Mesendoderm (in vitro differentiated cells): Measurements from ENCODE around the gene SEMA5B.

ENCODE experiments used
- DNase-seq: peaks from one replicate; pipeline ENCODE4 v3.0.0; 2013
- H2AK5ac ChIP-seq: 2 replicates; pipeline ENCODE4 v1.6.1; 2013; ENCODE audit warnings: low read length, inconsistent platforms
- H2BK120ac ChIP-seq: 2 replicates; pipeline ENCODE4 v1.6.1; 2013; ENCODE audit warnings: low read depth, mild to moderate bottlenecking, low read length, moderate library complexity, mixed read lengths
- H2BK15ac ChIP-seq: replicated peaks from 2 replicates; pipeline ENCODE4 v1.6.1; 2013; ENCODE audit warnings: low read depth, mild to moderate bottlenecking, moderate library complexity
- H2BK5ac ChIP-seq: 2 replicates; pipeline ENCODE4 v1.6.1; 2013; ENCODE audit warnings: low read length, inconsistent platforms
- H3K18ac ChIP-seq: 2 replicates; pipeline ENCODE4 v1.6.1; 2013; ENCODE audit warnings: mild to moderate bottlenecking, low read length, mixed read lengths
- H3K23ac ChIP-seq: one replicate; pipeline ENCODE4 v1.6.1; 2013; ENCODE audit warnings: low read length
- H3K27ac ChIP-seq: 2 replicates; pipeline ENCODE4 v1.5.1; 2013; ENCODE audit warnings: low read depth, mild to moderate bottlenecking, inconsistent platforms, low read length, moderate library complexity
- H3K27me3 ChIP-seq: 2 replicates; pipeline ENCODE4 v1.6.1; 2013; ENCODE audit warnings: low read length, control low read depth, mild to moderate bottlenecking, inconsistent platforms; ENCODE audit not compliant: insufficient read depth, poor library complexity
- H3K36me3 ChIP-seq: 2 replicates; pipeline ENCODE4 v1.6.1; 2013; ENCODE audit warnings: low read length, inconsistent platforms; ENCODE audit not compliant: control insufficient read depth, insufficient read depth
- H3K4ac ChIP-seq: one replicate; pipeline ENCODE4 v1.6.1; 2013; ENCODE audit warnings: low read depth, mild to moderate bottlenecking, low read length, moderate library complexity
- H3K4me1 ChIP-seq: 2 replicates; pipeline ENCODE4 v1.6.1; 2013; ENCODE audit warnings: low read depth, low read length, inconsistent platforms; ENCODE audit not compliant: control insufficient read depth
- H3K4me2 ChIP-seq: 2 replicates; pipeline ENCODE4 v1.6.1; 2013; ENCODE audit warnings: low read length
- H3K4me3 ChIP-seq: 2 replicates; pipeline ENCODE4 v1.5.1; 2013; ENCODE audit warnings: mild to moderate bottlenecking, low read length
- H3K56ac ChIP-seq: one replicate; pipeline ENCODE4 v1.6.1; 2013; ENCODE audit warnings: low read length
- H3K79me1 ChIP-seq: 2 replicates; pipeline ENCODE4 v1.6.1; 2013; ENCODE audit warnings: low read length, inconsistent platforms
- H3K79me2 ChIP-seq: 2 replicates; pipeline ENCODE4 v1.6.1; 2013; ENCODE audit warnings: mild to moderate bottlenecking, low read length; ENCODE audit not compliant: control insufficient read depth, insufficient read depth
- H3K9ac ChIP-seq: 2 replicates; pipeline ENCODE4 v1.6.1; 2013; ENCODE audit warnings: low read length, inconsistent platforms
- H4K5ac ChIP-seq: one replicate; pipeline ENCODE4 v1.6.1; 2013; ENCODE audit warnings: low read length
- H4K8ac ChIP-seq: one replicate; pipeline ENCODE4 v1.6.1; 2013; ENCODE audit warnings: low read depth, mild to moderate bottlenecking, control low read depth, low read length, moderate library complexity
- WGBS: extraction: QIAGEN DNeasy Blood & Tissue Kit; methylation state at CpG from one replicate; pipeline ENCODE4 v1.1.7; 2013; ENCODE audit warnings: low lambda C conversion rate, missing lambda C conversion rate; ENCODE audit not compliant: insufficient coverage; ENCODE audit errors: extremely low coverage; 5-methylcytosine and 5-hydroxymethylcytosine counted together

Gene SEMA5B

DNA sequence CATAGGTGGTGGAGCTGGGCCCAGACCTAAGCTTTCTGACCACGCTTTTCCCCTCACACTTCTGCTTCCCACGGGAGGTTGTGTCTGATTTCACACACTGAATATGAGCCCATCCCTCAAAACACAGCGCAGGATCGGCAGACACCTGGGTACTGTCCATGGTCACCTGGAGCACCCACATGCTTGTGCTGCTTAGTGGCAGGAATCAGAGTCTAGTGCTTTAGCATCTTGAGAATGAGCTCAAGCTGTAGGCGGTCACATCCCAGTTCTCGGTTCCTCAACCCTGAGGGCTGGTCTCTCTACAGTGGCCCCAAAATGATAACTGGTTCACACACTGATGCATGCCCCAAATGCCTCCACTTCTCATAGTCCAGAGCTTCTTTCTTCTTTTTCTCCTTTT, 111.0 kb downstream of the SEMA5B start:
- Histone ChIP-seq H3K4me3 (no peak overlapping the region), H3K4ac (no peak overlapping the region), H3K79me1 (no peaks in the 10 kb centered on the region), H3K18ac (no peak overlapping the region), H3K36me3 (no peaks in the 10 kb centered on the region), H3K79me2 (no peaks in the 10 kb centered on the region), H3K23ac (no peak overlapping the region), H2BK15ac (no peak overlapping the region), H2BK5ac (no peak overlapping the region), H3K4me1 (no peaks in the 10 kb centered on the region), H3K4me2 (no peak overlapping the region), H2AK5ac (no peak overlapping the region), H3K56ac (no peak overlapping the region), H4K8ac (no peak overlapping the region), H4K5ac (no peak overlapping the region), H3K9ac (no peak overlapping the region), H2BK120ac (no peak overlapping the region), H3K27ac (no peak overlapping the region), H3K27me3 (no peaks in the 10 kb centered on the region)
- no CpG with 5 or more reads among the region's 6 CpGs for WGBS
- DNase-seq, result no peak

DNA sequence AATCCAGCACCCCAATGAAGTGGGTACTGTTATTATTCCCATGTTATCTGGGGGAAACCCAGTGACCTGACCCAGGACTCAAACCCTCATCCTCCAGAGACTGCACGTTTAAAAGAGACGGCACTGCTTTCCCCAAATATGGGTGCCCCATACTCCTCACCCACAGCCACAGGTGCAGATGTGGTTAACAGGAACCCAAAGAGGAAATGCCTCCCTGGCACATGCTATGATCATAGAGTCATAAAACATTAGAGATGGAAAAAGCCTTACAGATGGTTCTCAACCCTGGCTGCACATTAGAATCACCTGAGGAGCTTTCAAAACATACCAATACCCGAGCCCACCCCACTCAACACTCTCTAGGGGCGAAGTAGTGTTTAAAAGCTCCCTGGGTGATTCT, 111.5 kb downstream of the SEMA5B start:
- H3K18ac ChIP-seq, result no peak overlapping the region
- H3K56ac ChIP-seq, result no peak overlapping the region
- H3K27ac ChIP-seq, result no peak overlapping the region
- no peak overlapping the region for H2AK5ac ChIP-seq
- H4K8ac ChIP-seq, result no peak overlapping the region
- H3K23ac ChIP-seq, result no peak overlapping the region
- no peak overlapping the region for H2BK120ac ChIP-seq
- H3K79me2 ChIP-seq, result no peaks in the 10 kb centered on the region
- no peaks in the 10 kb centered on the region for H3K36me3 ChIP-seq
- H3K4me1 ChIP-seq, result no peaks in the 10 kb centered on the region
- H3K4ac ChIP-seq, result no peak overlapping the region
- no peak overlapping the region for H3K4me3 ChIP-seq
- no peak overlapping the region for H3K9ac ChIP-seq
- no CpG with 5 or more reads among the region's 4 CpGs for WGBS
- no peak overlapping the region for H2BK15ac ChIP-seq
- no peak overlapping the region for H2BK5ac ChIP-seq
- no peaks in the 10 kb centered on the region for H3K79me1 ChIP-seq
- H3K27me3 ChIP-seq, result no peaks in the 10 kb centered on the region
- DNase-seq, result no peak
- no peak overlapping the region for H4K5ac ChIP-seq
- H3K4me2 ChIP-seq, result no peak overlapping the region

DNA sequence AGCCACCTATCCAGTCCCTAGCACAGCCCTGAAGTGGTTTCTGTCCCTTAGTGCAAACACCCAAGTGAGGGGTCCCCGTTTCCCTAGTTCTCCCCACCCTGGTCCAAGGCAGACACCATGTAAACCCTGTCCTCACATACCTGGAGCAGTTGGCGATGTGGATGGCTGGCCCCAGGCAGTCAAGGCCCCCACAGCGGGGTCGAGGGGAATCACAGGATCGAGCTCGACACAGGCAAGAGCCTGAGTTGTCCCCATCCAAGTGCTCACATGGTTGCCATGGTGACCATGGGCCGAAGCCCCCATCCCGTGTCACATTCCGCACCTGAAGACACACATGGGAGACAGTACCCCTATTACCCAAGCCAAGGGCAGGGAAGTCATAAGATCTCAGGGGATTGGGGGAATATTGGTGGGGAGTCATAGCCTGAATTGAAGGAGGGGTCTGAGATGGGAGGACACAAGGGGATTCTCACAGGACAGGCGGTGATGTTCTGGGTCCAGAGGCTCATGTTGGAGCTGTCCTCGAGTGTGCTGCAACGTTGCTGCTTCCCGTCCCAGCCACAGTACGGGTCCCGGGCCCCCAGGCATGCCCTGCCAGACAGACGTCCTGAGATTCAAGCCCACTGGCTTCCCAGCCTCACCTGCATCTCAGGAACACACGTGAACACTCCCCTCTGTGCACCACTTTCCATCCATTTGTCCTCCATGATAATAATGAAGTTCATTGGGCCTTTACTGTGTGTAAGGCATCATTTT, 112.1 kb downstream of the SEMA5B start:
- no CpG with 5 or more reads among the region's 17 CpGs for WGBS
- Histone ChIP-seq H3K27ac (no peak overlapping the region), H3K4me3 (no peak overlapping the region), H3K4ac (no peak overlapping the region), H3K56ac (no peak overlapping the region), H4K8ac (no peak overlapping the region), H2AK5ac (no peak overlapping the region), H3K9ac (no peak overlapping the region), H3K18ac (no peak overlapping the region), H2BK120ac (no peak overlapping the region), H2BK15ac (no peak overlapping the region), H2BK5ac (no peak overlapping the region), H3K27me3 (no peaks in the 10 kb centered on the region), H3K4me1 (no peaks in the 10 kb centered on the region), H3K79me2 (no peaks in the 10 kb centered on the region), H3K79me1 (no peaks in the 10 kb centered on the region), H3K4me2 (no peak overlapping the region), H3K23ac (no peak overlapping the region), H4K5ac (no peak overlapping the region), H3K36me3 (no peaks in the 10 kb centered on the region)
- DNase-seq, result no peak

DNA sequence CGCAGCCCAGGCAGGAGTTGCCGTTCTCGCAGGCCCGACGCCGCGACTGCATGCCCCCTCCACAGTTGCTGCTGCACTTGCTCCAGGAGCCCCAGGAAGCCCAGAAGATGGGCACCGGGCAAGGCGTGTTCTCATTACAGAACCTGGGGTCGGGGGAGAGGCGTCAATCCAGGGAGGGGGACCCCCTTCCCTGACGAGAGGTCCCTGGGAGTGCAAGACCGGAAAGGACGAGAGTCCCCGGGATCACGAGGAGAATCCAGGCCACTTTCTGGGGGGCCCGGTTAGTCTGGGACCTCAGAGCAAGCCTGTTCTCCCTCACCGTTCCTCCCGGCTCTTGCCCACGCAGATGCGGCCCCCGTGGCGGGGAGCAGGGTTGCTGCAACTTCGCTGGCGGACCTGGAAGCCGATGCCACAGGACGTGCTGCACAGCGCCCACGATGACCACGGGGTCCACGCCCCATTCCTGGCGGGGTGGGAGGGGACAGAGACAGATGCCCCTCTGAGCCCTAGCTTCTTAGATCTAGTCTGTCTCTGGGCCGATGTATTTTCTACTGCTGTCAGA, 113.9 kb downstream of the SEMA5B start:
- Histone ChIP-seq H3K79me1 (no peaks in the 10 kb centered on the region), H3K23ac (no peak overlapping the region), H2AK5ac (no peak overlapping the region), H4K5ac (no peak overlapping the region), H3K4me2 (no peak overlapping the region), H3K18ac (no peak overlapping the region), H2BK15ac (no peak overlapping the region), H3K9ac (no peak overlapping the region), H3K4ac (no peak overlapping the region), H3K36me3 (no peaks in the 10 kb centered on the region), H3K4me1 (no peaks in the 10 kb centered on the region), H2BK120ac (no peak overlapping the region), H2BK5ac (no peak overlapping the region), H4K8ac (no peak overlapping the region), H3K27ac (no peak overlapping the region), H3K4me3 (no peak overlapping the region), H3K79me2 (no peaks in the 10 kb centered on the region), H3K56ac (no peak overlapping the region), H3K27me3 (no peaks in the 10 kb centered on the region)
- DNase-seq, result no peak
- WGBS, result no CpG with 5 or more reads among the region's 33 CpGs

DNA sequence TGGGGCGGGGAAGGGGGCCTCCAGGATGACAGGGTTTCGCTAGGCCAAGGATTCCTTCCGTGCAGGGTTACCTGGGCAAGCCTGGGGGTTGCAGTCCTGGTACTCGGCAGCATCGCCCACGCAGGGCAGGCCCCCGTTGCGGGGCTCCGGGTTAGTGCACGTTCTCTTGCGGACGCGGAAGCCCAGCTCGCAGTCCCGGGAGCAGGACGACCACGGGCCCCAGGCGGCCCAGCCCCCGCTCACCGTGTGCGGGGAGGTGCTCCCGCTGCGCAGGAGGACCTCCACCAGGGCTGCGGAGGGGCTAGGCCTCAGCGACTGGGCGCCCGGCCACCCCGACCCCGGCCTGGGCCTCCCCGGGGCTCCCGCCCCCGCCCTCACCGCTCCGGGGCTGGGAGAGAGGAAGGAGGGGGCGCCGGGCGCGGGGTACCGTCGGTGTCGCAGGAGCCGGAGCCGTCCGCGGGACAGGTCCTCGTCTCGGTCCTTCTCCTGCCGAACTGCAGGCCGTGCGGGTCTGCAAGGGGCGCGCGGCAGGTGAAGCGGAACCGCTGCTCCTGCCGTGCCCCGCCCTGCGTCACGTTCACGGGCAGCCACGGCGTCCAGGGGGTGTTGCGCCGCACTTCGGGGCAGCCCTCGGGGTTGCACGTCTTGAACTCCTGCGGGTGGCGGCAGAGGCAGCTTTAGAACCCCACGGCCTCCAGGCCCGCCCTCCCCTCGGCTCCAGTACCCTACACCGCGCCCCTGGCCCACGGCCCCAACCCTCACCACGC, 114.6 kb downstream of the SEMA5B start:
- no peak overlapping the region for H3K27ac ChIP-seq
- H3K4me3 ChIP-seq, result no peak overlapping the region
- no peak overlapping the region for H3K4me2 ChIP-seq
- H3K27me3 ChIP-seq, result no peaks in the 10 kb centered on the region
- WGBS, result no CpG with 5 or more reads among the region's 76 CpGs
- no peaks in the 10 kb centered on the region for H3K36me3 ChIP-seq
- H3K4ac ChIP-seq, result no peak overlapping the region
- H3K79me1 ChIP-seq, result no peaks in the 10 kb centered on the region
- H4K8ac ChIP-seq, result no peak overlapping the region
- no peak overlapping the region for H2BK120ac ChIP-seq
- no peak for DNase-seq
- H3K4me1 ChIP-seq, result no peaks in the 10 kb centered on the region
- no peak overlapping the region for H2BK5ac ChIP-seq
- H3K56ac ChIP-seq, result no peak overlapping the region
- H3K18ac ChIP-seq, result no peak overlapping the region
- H3K9ac ChIP-seq, result no peak overlapping the region
- H2AK5ac ChIP-seq, result no peak overlapping the region
- H4K5ac ChIP-seq, result no peak overlapping the region
- H2BK15ac ChIP-seq, result no peak overlapping the region
- no peaks in the 10 kb centered on the region for H3K79me2 ChIP-seq
- H3K23ac ChIP-seq, result no peak overlapping the region
